HepG2 (cell line): Measurements from ENCODE around the gene GPC3. TPM values are rescaled to one million over a fixed set of nuclear protein-coding genes. Genes with fewer than 3 reads are reported as not detected.

Source experiments
- ATAC-seq: fragments of 200-7000 bp; cut with Tn5 transposase; 3 replicates; pipeline ENCODE4 v1.9.1; 2020; ENCODE audit warnings: mild to moderate bottlenecking, moderate library complexity
- BruUV-seq: library from RNA; stranded (reverse); fragments of 400-500 nt; replicated peaks from 2 replicates; lab custom pipeline; 2021; lab: Mats Ljungman, UMichigan
- CTCF ChIA-PET: fragments of 300-600 bp; formaldehyde crosslinking; extraction: SDS; loops from one replicate; lab custom pipeline; 2021; ENCODE audit warnings: low total read pairs, inconsistent platforms, low intra/inter-chr PET ratio; lab: Yijun Ruan, JAX
- POLR2A ChIA-PET: fragments of 350-600 bp; sonication (Branson Sonifier 250); formaldehyde crosslinking; loops from one replicate; lab custom pipeline; 2020; ENCODE audit warnings: antibody characterized with exemption, inconsistent platforms; lab: Yijun Ruan, JAX
- DNase-seq: peaks from one replicate; pipeline ENCODE4 v3.0.0-alpha.2; 2015; ENCODE audit warnings: low spot score
- FAIRE-seq: peaks from 3 replicates; lab custom pipeline; 2011; peaks lifted over from hg19 to GRCh38; lab: Jason Lieb, UNC
- H2AFZ ChIP-seq: one replicate; pipeline ENCODE4 v1.6.1; 2011; ENCODE audit warnings: low read length, inconsistent platforms
- H3K27ac ChIP-seq: fragments of 300-600 bp; 3 replicates; pipeline ENCODE4 v1.8.0; 2011; ENCODE audit warnings: mixed run types, mild to moderate bottlenecking, mixed read lengths, low read length, inconsistent platforms; ENCODE audit not compliant: insufficient read depth; ENCODE audit errors: extremely low read length
- H3K27me3 ChIP-seq, 2 experiments: fragments of 200-600 bp in 1 of 2; 2 replicates in 1 of 2; 3 replicates in 1 of 2; pipeline versions ENCODE4 v1.6.0 to v1.8.0; 2011; ENCODE audit warnings: low read length in 2 of 2, mild to moderate bottlenecking in 2 of 2, moderate library complexity in 2 of 2, inconsistent platforms in 1 of 2; ENCODE audit not compliant: insufficient read depth in 2 of 2, control insufficient read depth in 1 of 2
- H3K36me3 ChIP-seq, 2 experiments: fragments of 200-600 bp in 1 of 2; replicated peaks in 1 of 2; 2 replicates in 1 of 2; 3 replicates in 1 of 2; pipeline versions ENCODE4 v1.5.1 to v1.8.0; 2011; ENCODE audit warnings: low read length in 2 of 2, inconsistent platforms in 1 of 2; ENCODE audit not compliant: insufficient read depth in 2 of 2, control insufficient read depth in 1 of 2
- H3K4me1 ChIP-seq: 2 replicates; pipeline ENCODE4 v1.5.1; 2012; ENCODE audit warnings: low read length, inconsistent platforms; ENCODE audit not compliant: insufficient read depth
- H3K4me2 ChIP-seq: 2 replicates; pipeline ENCODE4 v1.6.0; 2011; ENCODE audit warnings: low read depth, low read length, inconsistent platforms
- H3K4me3 ChIP-seq, 3 experiments: fragments of 200-600 bp in 1 of 3; sonication (generic), shearing (Covaris generic) in 1 of 3; replicated peaks in 1 of 3; 2 replicates each; pipeline ENCODE4 v1.5.1; 2011 to 2016; ENCODE audit warnings: low read length in 3 of 3, inconsistent platforms in 2 of 3, low read depth in 2 of 3, mild to moderate bottlenecking in 2 of 3, control low read depth in 1 of 3, mixed read lengths in 1 of 3; ENCODE audit not compliant: insufficient read depth in 1 of 3
- H3K79me2 ChIP-seq: one replicate; pipeline ENCODE4 v1.6.1; 2011; ENCODE audit warnings: low read length, inconsistent platforms; ENCODE audit not compliant: insufficient read depth
- H3K9ac ChIP-seq: 2 replicates; pipeline ENCODE4 v1.6.0; 2011; ENCODE audit warnings: mild to moderate bottlenecking, low read depth, low read length, inconsistent platforms; ENCODE audit not compliant: insufficient read depth
- H3K9me3 ChIP-seq: 2 replicates; pipeline ENCODE4 v1.5.1; 2012; ENCODE audit warnings: mild to moderate bottlenecking, low read length
- H4K20me1 ChIP-seq: 2 replicates; pipeline ENCODE4 v1.6.0; 2011; ENCODE audit warnings: inconsistent platforms, mild to moderate bottlenecking, low read length, moderate library complexity; ENCODE audit not compliant: insufficient read depth
- ATF4 ChIP-seq, 2 experiments: fragments of 450-650 bp in 1 of 2; sonication (generic) in 1 of 2; formaldehyde crosslinking; IDR thresholded peaks; 2 replicates each; pipeline versions ENCODE4 v1.5.0 to v1.8.0; 2020 to 2022; ENCODE audit warnings: mild to moderate bottlenecking in 1 of 2, missing genetic modification reagents in 1 of 2
- BCL3 ChIP-seq: sonication (generic); formaldehyde crosslinking; IDR thresholded peaks from 2 replicates; pipeline ENCODE4 v1.5.1; 2020; ENCODE audit warnings: mild to moderate bottlenecking, missing genetic modification reagents, moderate library complexity
- CREM ChIP-seq, 2 experiments: sonication (generic) in 1 of 2; formaldehyde crosslinking in 1 of 2; IDR thresholded peaks; 2 replicates each; pipeline versions ENCODE4 v1.4.0 to v1.6.1; 2016 to 2020; ENCODE audit warnings: antibody characterized with exemption in 1 of 2, mild to moderate bottlenecking in 1 of 2, missing genetic modification reagents in 1 of 2
- CTCF ChIP-seq: sonication (generic); formaldehyde crosslinking; IDR thresholded peaks from 2 replicates; pipeline ENCODE4 v1.5.0; 2020; ENCODE audit warnings: mild to moderate bottlenecking, missing genetic modification reagents, moderate library complexity
- ERF ChIP-seq: IDR thresholded peaks from 2 replicates; pipeline ENCODE4 v1.6.1; 2018; ENCODE audit warnings: missing biosample characterization, missing genetic modification reagents
- GATAD1 ChIP-seq: IDR thresholded peaks from 2 replicates; pipeline ENCODE4 v1.6.1; 2016; ENCODE audit warnings: missing genetic modification reagents, missing compliant biosample characterization
- GLI4 ChIP-seq: sonication (generic); formaldehyde crosslinking; IDR thresholded peaks from 2 replicates; pipeline ENCODE4 v1.5.1; 2020; ENCODE audit warnings: missing genetic modification reagents, mild to moderate bottlenecking, moderate library complexity, borderline replicate concordance
- HOXA5 ChIP-seq: sonication (generic); formaldehyde crosslinking; IDR thresholded peaks from 2 replicates; pipeline ENCODE4 v1.4.0; 2020; ENCODE audit warnings: missing genetic modification reagents
- MED8 ChIP-seq: sonication (generic); formaldehyde crosslinking; IDR thresholded peaks from 2 replicates; pipeline ENCODE4 v1.8.1; 2023; ENCODE audit warnings: mild to moderate bottlenecking, missing genetic modification reagents; ENCODE audit not compliant: insufficient replicate concordance
- POLR2AphosphoS2 ChIP-seq: IDR thresholded peaks from 2 replicates; pipeline ENCODE4 v1.6.1; 2011; ENCODE audit warnings: low read depth, low read length, improper control_type of control experiment
- RELA ChIP-seq: sonication (generic); formaldehyde crosslinking; IDR thresholded peaks from 2 replicates; pipeline ENCODE4 v1.4.0; 2020; ENCODE audit warnings: missing genetic modification reagents
- SAP130 ChIP-seq: IDR thresholded peaks from 2 replicates; pipeline ENCODE4 v1.6.1; 2016; ENCODE audit warnings: low read depth
- WIZ ChIP-seq: sonication (generic); formaldehyde crosslinking; IDR thresholded peaks from 2 replicates; pipeline ENCODE4 v1.5.1; 2020; ENCODE audit warnings: mild to moderate bottlenecking, missing genetic modification reagents
- ZBTB8A ChIP-seq: sonication (generic); formaldehyde crosslinking; IDR thresholded peaks from 2 replicates; pipeline ENCODE4 v1.4.0; 2020; ENCODE audit warnings: mild to moderate bottlenecking, low read depth, missing genetic modification reagents, borderline replicate concordance
- ZFP62 ChIP-seq: sonication (generic); formaldehyde crosslinking; IDR thresholded peaks from 2 replicates; pipeline ENCODE4 v1.4.0; 2020; ENCODE audit warnings: missing genetic modification reagents
- ZMAT5 ChIP-seq: sonication (generic); formaldehyde crosslinking; IDR thresholded peaks from 2 replicates; pipeline ENCODE4 v1.5.0; 2020; ENCODE audit warnings: mild to moderate bottlenecking, low read depth, missing genetic modification reagents, borderline replicate concordance
- ZNF598 ChIP-seq: sonication (generic); formaldehyde crosslinking; IDR thresholded peaks from 2 replicates; pipeline ENCODE4 v1.5.1; 2020; ENCODE audit warnings: mild to moderate bottlenecking, missing genetic modification reagents, borderline replicate concordance
- ZNF761 ChIP-seq: sonication (generic); formaldehyde crosslinking; conservative IDR thresholded peaks from 2 replicates; pipeline ENCODE4 v1.4.0; 2020; ENCODE audit warnings: mild to moderate bottlenecking, missing genetic modification reagents
- ZNF773 ChIP-seq: sonication (generic); formaldehyde crosslinking; IDR thresholded peaks from 2 replicates; pipeline ENCODE4 v1.4.0; 2020; ENCODE audit warnings: missing genetic modification reagents, borderline replicate concordance
- ZNF879 ChIP-seq: sonication (generic); formaldehyde crosslinking; IDR thresholded peaks from 2 replicates; pipeline ENCODE4 v1.8.1; 2023; ENCODE audit warnings: missing genetic modification reagents
- WGBS: methylation state at CpG from one replicate; pipeline ENCODE4 v1.1.6; 2017; ENCODE audit warnings: low lambda C conversion rate; 5-methylcytosine and 5-hydroxymethylcytosine counted together
- in situ Hi-C: cut with HindIII; loops from 2 replicates; pipeline ENCODE4 v1.10.0; 2017; ENCODE audit warnings: low pct_unique_long_range_greater_than_20kb; ENCODE audit not compliant: extremely low pct_ligation_motif_present
- intact Hi-C: fragments of 100-400 bp; cut with micrococcal nuclease; formaldehyde crosslinking; loops from one replicate; pipeline ENCODE4 v1.10.0; 2022; ENCODE audit not compliant: unreplicated experiment
- polyA plus RNA-seq, 8 experiments: library from polyadenylated mRNA; depleted of rRNA in 3 of 8; stranded (reverse) in 7 of 8; unstranded in 1 of 8; fragments of >200 nt; fragmentation: Illumina TruSeq in 4 of 8; extraction: Trizol in 4 of 8; gene quantifications; 2 replicates each; pipeline versions ENCODE4 v1.2.1 to v1.2.3, GENCODE V29; 2011 to 2016; ENCODE audit warnings: low read depth in 4 of 8, missing spikeins in 1 of 8, mixed read lengths in 1 of 8; ENCODE audit not compliant: insufficient read depth in 1 of 8
- total RNA-seq, 5 experiments: library from RNA; depleted of rRNA; stranded (reverse); fragments of >200 nt; fragmentation: Illumina TruSeq; extraction: Trizol; gene quantifications; 2 replicates each; pipeline ENCODE4 v1.2.3, GENCODE V29; 2016; ENCODE audit warnings: low read depth in 1 of 5

GPC3 gene
- total and polyA plus RNA-seq, 2 of the 13 experiments (the other 11 are each of a cell fraction or from before 2014, with no cell fraction given): 1,799 to 3,263 TPM

- TF ChIP-seq CTCF (CRISPR knock-in tag): no peak
Measured at GRCh38 chrX:133513123-133513522, 472.3 kb downstream of the GPC3 start (continued).

- TF ChIP-seq ERF (CRISPR knock-in tag) (no peak), ZFP62 (CRISPR knock-in tag) (no peak), ZNF761 (CRISPR knock-in tag) (no peak), ZBTB8A (no peak), ZNF598 (CRISPR knock-in tag) (no peak), POLR2AphosphoS2 (no peak), MED8 (CRISPR knock-in tag) (no peak), SAP130 (no peak), WIZ (no peak), ZNF773 (CRISPR knock-in tag) (no peak), GATAD1 (CRISPR knock-in tag) (no peak), ATF4 (CRISPR knock-in tag; IDR thresholded peaks at IDR 0.05) (no peak), HOXA5 (CRISPR knock-in tag) (no peak), GLI4 (CRISPR knock-in tag) (no peak), ZNF879 (CRISPR knock-in tag) (no peak), BCL3 (CRISPR knock-in tag) (no peak), CREM (IDR thresholded peaks at IDR 0.05) (no peak), CREM (CRISPR knock-in tag; IDR thresholded peaks at IDR 0.05) (no peak), ZMAT5 (no peak), RELA (no peak)
- Histone ChIP-seq H3K4me1 (no peaks in the 10 kb centered on the region), H3K4me3 (no peak overlapping the region), H2AFZ (no peak overlapping the region), H3K4me2 (no peak overlapping the region), H3K79me2 (no peaks in the 10 kb centered on the region), H3K36me3 (no peaks in the 10 kb centered on the region), H3K27ac (no peak overlapping the region), H4K20me1 (no peaks in the 10 kb centered on the region), H3K9ac (no peak overlapping the region), H3K9me3 (no peaks in the 10 kb centered on the region), H3K27me3 (0 out of 5 replicates have a peak, but pooled peaks cover 0 to under 1% of the 10 kb centered on the region in 2 experiments)
- intact Hi-C loops: no loop called here
- in situ Hi-C loops: no loop called here
- DNase-seq (no peak), FAIRE-seq (no peak), ATAC-seq (no peak)
- POLR2A ChIA-PET: no interaction called here
- 11% methylated on average over 3 of the region's 3 CpGs for WGBS
- BruUV-seq: no TSS peak
- CTCF ChIA-PET: no interaction called here
Measured at GRCh38 chrX:133511041-133511440, 474.4 kb downstream of the GPC3 start.
